OCI-LY7 (cell line): ENCODE results near the gene PYDC1.

Experiments
- CTCF ChIP-seq: fragments of 200-600 bp; sonication (generic); conservative IDR thresholded peaks from 2 replicates; pipeline ENCODE4 v1.5.1; 2014; ENCODE audit warnings: mild to moderate bottlenecking, antibody characterized with exemption, low read length, moderate library complexity, mixed read lengths
- EZH2phosphoT487 ChIP-seq: fragments of 200-600 bp; sonication (generic); IDR thresholded peaks from 2 replicates; pipeline ENCODE4 v1.6.1; 2018; ENCODE audit warnings: low read depth, borderline replicate concordance, mild to moderate bottlenecking, mixed run types, antibody characterized with exemption, low read length, moderate library complexity, mixed read lengths

DNA sequence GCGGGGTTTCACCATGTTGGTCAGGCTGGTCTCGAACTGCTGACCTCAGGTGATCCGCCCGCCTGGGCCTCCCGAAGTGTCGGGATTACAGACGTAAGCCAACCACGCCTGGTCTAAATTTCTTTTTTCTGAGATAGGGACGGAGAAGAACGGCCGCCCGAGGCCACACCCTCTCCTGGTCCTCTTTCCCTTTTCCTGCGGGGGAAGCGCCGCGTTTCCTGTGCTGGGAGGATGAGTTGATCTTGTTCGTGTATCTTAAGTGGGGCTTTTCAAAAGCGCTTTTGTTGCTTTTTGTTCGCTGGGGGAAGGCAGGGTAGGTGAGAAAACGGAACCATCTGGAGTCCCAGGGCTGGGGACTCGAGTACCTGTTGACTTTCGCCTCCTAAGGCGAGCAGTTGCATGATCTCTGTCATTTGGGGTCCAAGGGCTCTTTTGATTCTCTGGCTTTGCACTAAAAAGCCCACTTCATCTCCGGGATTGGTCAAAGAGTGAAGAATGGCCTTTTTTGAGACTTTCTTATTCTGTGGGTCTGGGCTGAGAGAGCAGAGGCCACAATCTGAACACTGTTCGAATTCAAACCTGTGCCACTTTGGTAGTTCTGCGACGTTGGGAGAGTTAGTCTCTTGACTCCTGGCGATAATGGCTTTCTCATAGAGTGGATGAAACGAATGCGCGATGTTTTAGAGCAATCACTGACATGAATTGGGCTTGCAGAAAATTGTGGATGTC, 35.7 kb downstream of the PYDC1 start:
- TF ChIP-seq CTCF (no peak), EZH2phosphoT487 (no peak)
